ENCODE measurements around the gene CABP2.
"Not testable (repeated sequence)": the region's sequence is repeated elsewhere in the genome, so short reads cannot be mapped to it uniquely, and the experiment has no call there.

Gene CABP2

GRCh38 chr11:67522844-67523555, at the start of gene CABP2:
TSS of gene CABP2 (minus strand) at chr11:67523446. CDS start at chr11:67523326, 120 bp downstream.
- no peak for FAIRE-seq

DNA sequence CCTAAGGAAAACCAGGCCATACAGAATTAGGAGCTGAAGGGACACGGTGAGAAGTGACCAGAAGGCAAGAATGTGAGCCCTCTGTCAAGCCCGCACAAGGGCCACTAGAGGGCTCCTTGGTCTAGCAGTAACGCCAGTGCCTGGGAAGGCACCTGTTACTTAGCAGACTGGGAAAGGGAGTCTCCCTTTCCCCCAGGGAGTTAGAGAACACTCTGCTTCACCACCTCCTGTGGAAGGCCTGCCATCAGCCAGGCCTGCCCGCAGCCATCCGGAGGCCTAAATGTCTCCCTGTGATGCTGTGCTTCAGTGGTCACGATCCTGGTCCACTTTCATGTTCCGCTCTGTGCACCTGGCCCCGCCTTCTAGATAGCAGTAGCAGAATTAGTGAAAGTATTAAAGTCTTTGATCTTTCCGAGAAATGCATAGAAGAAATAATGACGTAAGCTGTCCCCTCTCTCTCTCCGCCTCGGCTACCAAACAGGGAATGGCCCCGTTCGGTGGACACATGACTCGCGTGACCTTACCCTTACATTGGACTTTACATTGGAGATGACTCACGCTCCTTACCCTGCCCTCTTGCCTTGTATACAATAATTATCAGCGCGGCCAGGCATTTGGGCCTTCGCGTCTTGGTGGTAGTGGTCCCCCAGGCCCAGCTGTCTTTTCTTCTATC, 49.6 kb upstream of the CABP2 start:
- FAIRE-seq = peak; percentile 92

- no peak for FAIRE-seq
Observed at GRCh38 chr11:67572305-67572704, 49.1 kb upstream of the CABP2 start.

GRCh38 chr11:67571443-67571842, 48.2 kb upstream of the CABP2 start:
- FAIRE-seq = no peak

DNA sequence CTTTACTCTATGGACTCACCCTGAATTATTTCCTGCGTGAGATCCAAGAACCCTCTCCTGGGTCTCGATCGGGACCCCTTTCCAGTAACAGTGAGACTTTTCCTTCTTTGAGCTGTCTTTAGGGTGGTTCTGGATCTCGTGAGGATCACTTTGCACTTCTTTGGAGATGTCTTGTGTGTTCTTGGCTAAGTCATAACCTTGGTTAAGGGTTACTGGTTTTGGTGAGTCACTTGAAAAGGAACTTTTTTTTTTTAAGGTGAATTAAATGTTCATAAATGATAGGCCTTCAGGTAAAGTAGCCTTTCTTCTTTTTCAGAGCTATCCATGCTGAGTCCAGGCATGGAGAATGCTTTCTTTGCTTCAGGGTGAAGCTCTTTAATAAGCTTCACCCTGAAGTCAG, 41.0 kb upstream of the CABP2 start:
- no peak for FAIRE-seq

- peak; percentile 21 for FAIRE-seq
Observed at GRCh38 chr11:67563705-67564114, 40.5 kb upstream of the CABP2 start.

- FAIRE-seq = peak; percentile 98
Observed at GRCh38 chr11:67562963-67563704, 39.9 kb upstream of the CABP2 start.

- FAIRE-seq = no peak
Observed at GRCh38 chr11:67561971-67562619, 38.8 kb upstream of the CABP2 start.

DNA sequence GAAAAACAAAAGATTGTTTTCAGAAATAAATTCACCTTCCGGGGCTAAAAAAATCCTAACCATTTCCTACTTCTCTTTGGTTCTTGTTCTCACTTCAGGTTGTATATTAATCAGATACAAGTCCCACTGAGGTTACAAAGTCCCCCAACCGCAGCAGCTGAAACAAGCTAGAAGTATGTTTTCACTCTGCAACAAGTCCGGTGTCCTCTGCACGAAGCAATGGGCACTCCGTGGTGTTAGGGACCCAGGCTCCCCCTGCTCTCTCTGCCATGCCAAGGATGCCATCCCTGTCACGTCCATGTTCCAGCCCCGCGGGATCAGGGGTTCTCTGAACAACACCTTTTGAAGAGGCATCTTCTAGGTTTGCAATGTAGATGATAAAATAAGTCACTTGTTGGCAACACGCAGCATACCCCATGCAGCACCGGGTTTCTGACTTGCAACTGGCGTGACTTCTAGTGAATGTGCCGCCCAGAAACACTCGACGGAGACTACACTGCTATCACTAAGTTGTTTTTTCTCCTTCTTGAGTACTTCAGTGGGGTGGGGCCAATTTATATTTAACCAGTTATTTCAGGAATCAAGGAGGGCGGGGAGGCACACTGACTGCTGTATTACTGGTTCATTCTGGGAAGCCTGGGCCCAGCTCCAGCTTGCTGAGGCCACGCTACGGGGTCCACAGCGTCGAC, 35.0 kb upstream of the CABP2 start:
- no peak for FAIRE-seq

DNA sequence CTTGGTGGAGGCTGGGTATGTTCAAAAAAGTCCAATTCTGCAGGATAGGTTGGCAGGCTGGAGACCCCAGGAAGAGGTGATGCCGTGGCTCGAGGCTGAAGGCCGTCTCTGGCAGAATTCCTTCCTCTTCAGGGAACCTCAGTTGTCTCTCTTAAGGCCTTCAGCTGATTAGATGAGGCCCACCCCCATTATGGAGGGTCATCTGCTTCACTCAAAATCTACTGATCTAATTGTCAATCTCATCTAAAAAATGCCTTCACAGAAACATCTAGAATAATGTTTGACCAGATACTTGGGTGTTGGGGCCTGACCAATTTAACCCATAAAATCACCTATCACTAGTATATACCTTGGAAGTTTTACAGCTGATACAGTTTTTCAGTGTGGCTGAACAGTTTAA, 33.0 kb upstream of the CABP2 start:
- FAIRE-seq = no peak

DNA sequence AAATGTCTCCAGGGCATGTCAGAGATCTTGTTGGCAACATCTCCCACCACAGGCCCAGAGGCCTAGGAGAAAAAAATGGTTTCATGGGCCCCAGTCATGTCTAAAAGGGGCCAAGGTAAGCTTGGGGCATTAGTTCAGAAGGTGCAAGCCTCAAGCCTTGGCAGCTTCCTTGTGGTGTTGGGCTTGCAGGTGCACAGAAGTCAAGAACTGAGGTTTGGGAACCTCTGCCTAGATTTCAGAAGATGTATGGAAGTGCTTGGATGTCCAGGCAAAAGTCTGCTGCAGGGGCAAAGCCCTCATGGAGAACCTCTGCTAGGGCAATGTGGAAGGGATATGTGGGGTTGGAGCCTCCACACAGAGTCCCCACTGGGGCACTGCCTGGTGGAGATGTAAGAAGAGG, 28.5 kb upstream of the CABP2 start:
- FAIRE-seq = not testable (repeated sequence)

- FAIRE-seq = no peak
Observed at GRCh38 chr11:67551127-67551526, 27.9 kb upstream of the CABP2 start.

DNA sequence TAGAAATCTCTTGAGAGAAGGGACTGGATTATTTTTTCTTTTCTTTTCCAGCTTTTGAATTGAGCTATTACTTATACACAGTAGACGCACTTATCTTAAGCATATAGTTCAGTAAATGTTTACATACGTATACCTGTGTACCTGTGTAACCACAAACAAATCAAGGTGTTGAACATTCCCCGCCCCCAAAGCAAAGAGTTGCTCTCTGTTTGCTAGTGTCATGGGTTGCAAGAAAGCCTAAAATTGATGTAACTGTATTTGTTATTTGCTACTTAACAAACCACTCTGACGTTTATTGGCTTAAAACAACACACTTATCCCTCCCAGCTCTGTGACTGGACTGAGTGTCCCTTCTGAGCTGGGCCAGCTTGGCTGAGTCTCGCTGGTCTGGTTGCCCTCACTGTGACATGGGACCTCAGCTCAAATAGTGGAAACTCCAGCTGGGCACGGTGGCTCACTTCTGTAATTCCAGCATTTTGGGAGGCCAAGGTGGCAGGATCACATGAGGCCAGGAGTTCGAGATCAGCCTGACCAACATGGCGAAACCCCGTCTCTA, 25.4 kb upstream of the CABP2 start:
- FAIRE-seq = no peak

GRCh38 chr11:67548112-67548511, 24.9 kb upstream of the CABP2 start:
- FAIRE-seq = not testable (repeated sequence)

DNA sequence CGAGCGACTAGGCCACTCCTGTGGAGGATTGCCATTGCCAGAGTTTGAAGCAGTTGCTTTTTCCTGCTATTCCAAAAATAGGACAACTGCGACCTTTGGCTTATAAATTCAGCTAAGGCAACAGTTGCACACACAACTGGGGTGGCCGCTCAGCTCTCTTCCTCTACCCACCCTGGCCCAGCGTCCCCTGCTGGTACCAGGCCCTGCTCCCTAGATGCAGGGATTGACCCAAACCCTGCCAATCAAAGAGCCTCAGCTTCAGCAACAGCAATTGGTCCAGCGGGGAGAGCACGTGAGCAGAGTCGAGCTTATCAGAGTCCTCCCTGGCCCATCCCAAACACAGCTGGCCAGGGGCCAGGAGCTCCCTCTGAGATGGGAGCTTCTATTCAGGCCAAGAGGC, 22.0 kb upstream of the CABP2 start:
- FAIRE-seq = no peak

- FAIRE-seq = no peak
Observed at GRCh38 chr11:67544616-67545242, 21.5 kb upstream of the CABP2 start.

DNA sequence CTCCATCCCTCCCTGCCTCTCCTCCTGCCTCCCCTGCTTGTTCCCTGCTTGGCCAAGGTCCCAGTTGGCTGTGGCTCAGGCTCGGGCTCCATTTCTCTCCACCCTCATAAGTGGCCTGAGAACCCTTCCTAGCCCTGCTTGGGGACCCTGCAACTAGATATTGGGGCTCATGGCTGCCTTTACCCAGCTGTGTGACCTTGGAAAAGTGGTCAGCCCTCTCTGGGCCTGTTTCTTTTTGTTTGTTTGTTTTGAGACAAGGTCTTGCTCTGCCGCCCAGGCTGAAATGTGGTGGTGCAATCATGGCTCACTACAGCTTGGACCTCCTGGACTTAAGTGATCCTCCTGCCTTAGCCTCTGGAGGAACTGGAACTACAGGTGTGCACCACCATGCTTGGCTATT, 20.3 kb upstream of the CABP2 start:
- FAIRE-seq = no peak

- FAIRE-seq = no peak
Observed at GRCh38 chr11:67542971-67543370, 19.7 kb upstream of the CABP2 start.

DNA sequence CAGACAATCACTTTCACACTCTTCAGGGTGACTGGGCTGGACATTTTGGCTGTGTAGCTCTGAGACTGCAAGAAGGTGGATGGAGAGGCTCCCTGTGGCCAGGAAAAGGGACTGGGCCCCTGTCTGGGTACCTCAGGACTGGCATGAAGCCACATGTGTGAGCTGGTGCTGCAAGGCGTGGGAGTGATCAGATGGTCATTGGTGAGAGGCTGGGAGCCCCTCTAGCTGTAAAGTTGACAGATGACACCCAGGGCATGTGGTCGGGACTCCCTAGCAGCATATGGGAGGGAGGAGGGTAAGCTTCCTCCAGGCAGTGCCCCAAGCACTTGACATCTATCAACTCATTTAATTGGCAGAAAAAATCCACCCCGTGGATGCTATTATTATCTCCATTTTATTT, 18.9 kb upstream of the CABP2 start:
- no peak for FAIRE-seq

- FAIRE-seq = no peak
Observed at GRCh38 chr11:67541198-67541597, 18.0 kb upstream of the CABP2 start.

GRCh38 chr11:67539550-67539949, 16.3 kb upstream of the CABP2 start:
- FAIRE-seq = no peak
